GM12878 (cell line): ENCODE data around the gene KIAA1191. TPM values are rescaled to one million over a fixed set of nuclear protein-coding genes. Genes with fewer than 3 reads are reported as not detected.

Experiments used
- ATAC-seq: fragments of 200-7000 bp; cut with Tn5 transposase; 3 replicates; pipeline ENCODE4 v1.9.1; 2020; ENCODE audit warnings: mild to moderate bottlenecking, moderate library complexity
- BruUV-seq: library from RNA; stranded (reverse); fragments of 400-500 nt; replicated peaks from 2 replicates; lab custom pipeline; 2021; lab: Mats Ljungman, UMichigan
- CTCF ChIA-PET: fragments of 300-600 bp; sonication (Branson Sonifier 250); formaldehyde crosslinking; extraction: SDS; loops from one replicate; lab custom pipeline; 2021; ENCODE audit warnings: inconsistent platforms; lab: Yijun Ruan, JAX
- POLR2A ChIA-PET: fragments of 350-600 bp; formaldehyde crosslinking; extraction: SDS; loops from one replicate; lab custom pipeline; 2021; ENCODE audit warnings: inconsistent platforms; lab: Charles Lee
- RAD21 ChIA-PET: fragments of 300-600 bp; sonication (Branson Sonifier 250); formaldehyde crosslinking; loops from one replicate; lab custom pipeline; 2023; ENCODE audit warnings: antibody characterized with exemption; ENCODE audit not compliant: unreplicated experiment; lab: Charles Lee
- SMC1A ChIA-PET: fragments of 300-600 bp; sonication (Branson Sonifier 250); formaldehyde crosslinking; loops from one replicate; lab custom pipeline; 2023; ENCODE audit not compliant: unreplicated experiment, uncharacterized antibody; lab: Charles Lee
- DNase-seq: peaks from one replicate; pipeline ENCODE4 v3.0.0-alpha.2; 2011; ENCODE audit warnings: low read depth, low spot score
- FAIRE-seq: peaks from 3 replicates; lab custom pipeline; 2011; peaks lifted over from hg19 to GRCh38; lab: Jason Lieb, UNC
- H2AFZ ChIP-seq: 2 replicates; pipeline ENCODE4 v1.6.0; 2011; ENCODE audit warnings: low read depth, low read length, control low read depth; ENCODE audit not compliant: control insufficient read depth
- H3K27ac ChIP-seq: 2 replicates; pipeline ENCODE4 v1.5.1; 2011; ENCODE audit warnings: control low read depth; ENCODE audit not compliant: control insufficient read depth, insufficient read depth
- H3K27me3 ChIP-seq, 2 experiments: replicated peaks in 1 of 2; 2 replicates each; pipeline versions ENCODE4 v1.6.0 to v1.6.1; 2011; ENCODE audit warnings: low read length in 1 of 2; ENCODE audit not compliant: control insufficient read depth in 2 of 2, insufficient read depth in 2 of 2
- H3K36me3 ChIP-seq, 2 experiments: 2 replicates each; pipeline ENCODE4 v1.5.1; 2011; ENCODE audit warnings: low read length in 1 of 2; ENCODE audit not compliant: control insufficient read depth in 2 of 2, insufficient read depth in 2 of 2
- H3K4me1 ChIP-seq: 2 replicates; pipeline ENCODE4 v1.6.1; 2011; ENCODE audit warnings: mild to moderate bottlenecking, low read length, moderate library complexity, mixed read lengths; ENCODE audit not compliant: control insufficient read depth, insufficient read depth
- H3K4me2 ChIP-seq: 2 replicates; pipeline ENCODE4 v1.6.0; 2011; ENCODE audit warnings: control low read depth; ENCODE audit not compliant: control insufficient read depth, insufficient read depth
- H3K4me3 ChIP-seq: fragments of 200-600 bp; sonication (generic); 2 replicates; pipeline ENCODE4 v1.5.1; 2016
- H3K79me2 ChIP-seq: 2 replicates; pipeline ENCODE4 v1.6.0; 2011; ENCODE audit warnings: low read length; ENCODE audit not compliant: control insufficient read depth, insufficient read depth
- H3K9ac ChIP-seq: 2 replicates; pipeline ENCODE4 v1.8.0; 2011; ENCODE audit warnings: low read length, control low read depth, mixed read lengths; ENCODE audit not compliant: control insufficient read depth, insufficient read depth
- H3K9me3 ChIP-seq: replicated peaks from 3 replicates; pipeline ENCODE4 v1.5.1; 2011; ENCODE audit warnings: mild to moderate bottlenecking, low read length; ENCODE audit not compliant: control insufficient read depth, insufficient read depth
- H4K20me1 ChIP-seq: 2 replicates; pipeline ENCODE4 v1.6.0; 2011; ENCODE audit not compliant: control insufficient read depth, insufficient read depth
- ATF7 ChIP-seq: fragments of 450-650 bp; IDR thresholded peaks from 2 replicates; pipeline ENCODE4 v1.6.1; 2016; ENCODE audit warnings: low read depth, mild to moderate bottlenecking
- CREB1 ChIP-seq: IDR thresholded peaks from 2 replicates; pipeline ENCODE4 v1.6.1; 2012; ENCODE audit warnings: low read depth, mild to moderate bottlenecking, inconsistent platforms
- DPF2 ChIP-seq: fragments of 450-650 bp; IDR thresholded peaks from 2 replicates; pipeline ENCODE4 v1.6.1; 2017; ENCODE audit warnings: mild to moderate bottlenecking
- EZH2 ChIP-seq: IDR thresholded peaks from 2 replicates; pipeline ENCODE4 v1.6.1; 2012; ENCODE audit warnings: low read depth, mild to moderate bottlenecking, control low read depth, inconsistent platforms, low read length, borderline replicate concordance; ENCODE audit not compliant: control insufficient read depth
- FOXM1 ChIP-seq: IDR thresholded peaks from 2 replicates; pipeline ENCODE4 v1.6.1; 2012; ENCODE audit warnings: low read depth, mild to moderate bottlenecking, inconsistent platforms, low read length, moderate library complexity
- GABPA ChIP-seq: IDR thresholded peaks from 2 replicates; pipeline ENCODE4 v1.6.1; 2014; ENCODE audit warnings: antibody characterized with exemption, low read depth, mild to moderate bottlenecking, inconsistent platforms
- HDAC2 ChIP-seq: fragments of 200-600 bp; sonication (generic); IDR thresholded peaks from 2 replicates; pipeline ENCODE4 v1.6.1; 2017
- HDAC6 ChIP-seq: fragments of 200-600 bp; sonication (generic); IDR thresholded peaks from one replicate; pipeline ENCODE4 v1.8.0; 2017; ENCODE audit warnings: antibody characterized with exemption; ENCODE audit not compliant: unreplicated experiment
- HDGF ChIP-seq: fragments of 450-650 bp; IDR thresholded peaks from 2 replicates; pipeline ENCODE4 v1.6.1; 2016; ENCODE audit warnings: antibody characterized with exemption
- NRF1 ChIP-seq: conservative IDR thresholded peaks from 2 replicates; pipeline ENCODE4 v1.6.1; 2011; ENCODE audit warnings: mild to moderate bottlenecking, low read depth, low read length, improper control_type of control experiment
- RFX5 ChIP-seq: IDR thresholded peaks from 2 replicates; pipeline ENCODE4 v1.6.1; 2011; ENCODE audit warnings: low read depth, low read length, improper control_type of control experiment
- SMC3 ChIP-seq: IDR thresholded peaks from 2 replicates; pipeline ENCODE4 v1.6.1; 2011; ENCODE audit warnings: low read length, improper control_type of control experiment, borderline replicate concordance
- STAT1 ChIP-seq: fragments of 450-650 bp; conservative IDR thresholded peaks from 2 replicates; pipeline ENCODE4 v1.6.1; 2014; ENCODE audit warnings: antibody characterized with exemption, mild to moderate bottlenecking
- SUZ12 ChIP-seq: fragments of 200-600 bp; sonication (generic); IDR thresholded peaks from one replicate; pipeline ENCODE4 v1.6.1; 2018; ENCODE audit warnings: antibody characterized with exemption, mild to moderate bottlenecking; ENCODE audit not compliant: unreplicated experiment
- ZNF274 ChIP-seq: IDR thresholded peaks from one replicate; pipeline ENCODE4 v1.8.0; 2011; ENCODE audit not compliant: insufficient read length, insufficient read depth
- ZNF622 ChIP-seq: fragments of 450-650 bp; IDR thresholded peaks from 2 replicates; pipeline ENCODE4 v1.6.1; 2017; ENCODE audit warnings: mild to moderate bottlenecking, inconsistent platforms
- in situ Hi-C: fragments of 300-500 bp; cut with MboI; formaldehyde crosslinking; loops from 9 replicates; pipeline ENCODE4 v1.14.3; 2018; ENCODE audit warnings: mixed read lengths
- intact Hi-C: fragments of 100-400 bp; cut with micrococcal nuclease; formaldehyde crosslinking; loops from one replicate; pipeline ENCODE4 v1.14.2; 2022; ENCODE audit not compliant: unreplicated experiment
- polyA plus RNA-seq, 11 experiments: library from polyadenylated mRNA; depleted of rRNA in 4 of 11; unstranded in 6 of 11; stranded (reverse) in 5 of 11; fragments of >200 nt; fragmentation: Nextera tagmentation in 4 of 11; fragmentation: Illumina TruSeq in 1 of 11; extraction: Ambion mirVana in 4 of 11; extraction: Trizol in 1 of 11; gene quantifications; 1 replicate in 1 of 11; 2 replicates in 10 of 11; pipeline versions ENCODE4 v1.2.1 to v1.2.3, GENCODE V29; 2011 to 2016; ENCODE audit warnings: inconsistent platforms in 2 of 11, missing spikeins in 2 of 11, low read depth in 1 of 11
- total RNA-seq, 4 experiments: library from RNA; depleted of rRNA in 3 of 4; stranded (reverse); fragments of >200 nt in 3 of 4; fragmentation: Illumina TruSeq in 1 of 4; extraction: Trizol in 1 of 4; gene quantifications; 2 replicates each; pipeline versions ENCODE4 v1.2.1 to v1.2.3, GENCODE V29; 2013 to 2021
- TF ChIP-seq, protein P1 (sequence below): IDR thresholded peaks from 2 replicates; pipeline ENCODE4 v1.6.1; 2011; ENCODE audit warnings: low read depth, mild to moderate bottlenecking, low read length, moderate library complexity, borderline replicate concordance; ENCODE audit errors: extremely low read depth
- TF ChIP-seq, protein P2 (sequence below): IDR thresholded peaks from 2 replicates; pipeline ENCODE4 v1.6.1; 2012; ENCODE audit warnings: low read depth, low read length, improper control_type of control experiment
- TF ChIP-seq, protein P3 (sequence below): fragments of 450-650 bp; IDR thresholded peaks from 2 replicates; pipeline ENCODE4 v1.6.1; 2017; ENCODE audit warnings: mild to moderate bottlenecking, moderate library complexity

Gene KIAA1191
- total and polyA plus RNA-seq, 10 of the 15 experiments (the other 5 are each of a cell fraction or from before 2014, with no cell fraction given): 14.9 to 58.2 (median 31.8) TPM

DNA sequence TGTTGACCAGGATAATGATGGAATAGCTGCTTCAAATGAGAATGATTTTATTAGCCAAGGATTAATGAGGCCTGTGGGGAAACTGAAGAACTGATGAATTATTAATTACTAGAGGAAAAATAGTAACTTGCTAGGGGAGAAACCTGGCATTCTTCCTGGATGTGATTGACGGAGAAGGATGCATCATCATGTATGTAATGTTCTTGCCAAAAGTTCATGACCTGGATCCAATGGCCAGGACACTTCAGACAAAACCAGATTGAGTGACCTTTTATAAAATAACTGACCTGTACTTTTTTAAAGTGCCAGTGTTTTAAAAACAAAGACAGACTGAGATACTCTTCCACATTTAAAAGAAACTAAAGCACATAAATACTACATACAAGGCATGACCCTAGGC lies 23.7 kb downstream of the KIAA1191 start (continued):
- no peak for TF ChIP-seq NRF1
- TF ChIP-seq ZNF274: no peak
- TF ChIP-seq CREB1: no peak

DNA sequence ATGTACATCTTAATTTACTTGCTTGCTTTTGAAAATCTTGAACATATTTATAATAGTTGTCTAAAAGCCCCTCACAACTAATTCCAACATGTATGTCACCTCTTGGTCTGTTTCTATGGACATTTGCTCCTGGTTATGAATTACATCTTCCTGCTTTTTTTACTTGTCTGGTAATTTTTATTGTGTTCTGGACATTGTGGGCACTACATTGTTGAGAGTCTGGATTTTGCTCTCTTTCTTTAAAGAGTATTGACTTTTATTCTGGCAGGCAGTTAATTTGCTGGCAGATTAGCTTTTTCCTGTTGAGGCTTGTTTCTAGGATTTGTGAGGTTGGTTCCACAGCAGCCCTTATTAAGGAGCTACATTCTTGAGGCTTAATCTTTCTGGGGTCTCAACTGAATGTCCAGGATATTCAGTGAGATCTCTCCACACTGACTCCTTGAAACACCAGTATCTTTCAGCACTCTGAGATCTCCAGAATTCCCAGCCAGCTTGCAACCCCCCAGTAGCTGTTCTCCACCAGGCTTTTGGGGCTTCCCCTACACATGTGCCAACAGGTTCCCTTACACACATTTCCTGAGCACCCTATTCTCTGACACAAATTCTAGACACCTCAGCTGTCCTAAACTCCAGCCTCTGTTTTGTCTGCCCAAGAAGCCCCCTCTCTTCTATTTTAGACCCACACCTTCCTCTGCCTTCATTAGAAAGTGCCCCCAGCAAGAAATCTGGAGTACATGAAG lies 27.4 kb downstream of the KIAA1191 start:
- Histone ChIP-seq H2AFZ (no peak overlapping the region), H3K79me2 (no peaks in the 10 kb centered on the region), H3K9me3 (no peaks in the 10 kb centered on the region; the same call in 2 of the 3 replicates), H3K27me3 (no peaks in the 10 kb centered on the region), H3K36me3 (no peaks in the 10 kb centered on the region), H3K4me3 (no peak overlapping the region), H3K27ac (no peak overlapping the region), H3K9ac (no peak overlapping the region), H3K4me1 (no peaks in the 10 kb centered on the region), H3K4me2 (no peak overlapping the region), H4K20me1 (no peaks in the 10 kb centered on the region)
- BruUV-seq: no TSS peak
- RAD21 ChIA-PET: no interaction called here
- FAIRE-seq (no peak), DNase-seq (no peak), ATAC-seq (no peak)
- in situ Hi-C loops: no loop called here
- SMC1A ChIA-PET: no interaction called here
- CTCF ChIA-PET: interaction anchor here (0.8 kb wide), 1 partner anchor 57 kb away, joined by 3 read pairs; no protein-coding TSS in a partner anchor
- intact Hi-C loops: no loop called here
- POLR2A ChIA-PET: interaction anchor here (1.0 kb wide), 1 partner anchor 10 kb away, joined by 3 read pairs; no protein-coding TSS in a partner anchor
- no peak for TF ChIP-seq HDAC6
- no peak for TF ChIP-seq GABPA
- no peak for TF ChIP-seq RFX5
- no peak for TF ChIP-seq EZH2
- no peak for TF ChIP-seq DPF2
- TF ChIP-seq, protein P1, sequence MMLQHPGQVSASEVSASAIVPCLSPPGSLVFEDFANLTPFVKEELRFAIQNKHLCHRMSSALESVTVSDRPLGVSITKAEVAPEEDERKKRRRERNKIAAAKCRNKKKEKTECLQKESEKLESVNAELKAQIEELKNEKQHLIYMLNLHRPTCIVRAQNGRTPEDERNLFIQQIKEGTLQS: no peak
- no peak for TF ChIP-seq FOXM1
- TF ChIP-seq, protein P2, sequence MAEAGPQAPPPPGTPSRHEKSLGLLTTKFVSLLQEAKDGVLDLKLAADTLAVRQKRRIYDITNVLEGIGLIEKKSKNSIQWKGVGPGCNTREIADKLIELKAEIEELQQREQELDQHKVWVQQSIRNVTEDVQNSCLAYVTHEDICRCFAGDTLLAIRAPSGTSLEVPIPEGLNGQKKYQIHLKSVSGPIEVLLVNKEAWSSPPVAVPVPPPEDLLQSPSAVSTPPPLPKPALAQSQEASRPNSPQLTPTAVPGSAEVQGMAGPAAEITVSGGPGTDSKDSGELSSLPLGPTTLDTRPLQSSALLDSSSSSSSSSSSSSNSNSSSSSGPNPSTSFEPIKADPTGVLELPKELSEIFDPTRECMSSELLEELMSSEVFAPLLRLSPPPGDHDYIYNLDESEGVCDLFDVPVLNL: no peak
- TF ChIP-seq HDAC2: no peak
- no peak for TF ChIP-seq HDGF
- no peak for TF ChIP-seq SUZ12
- TF ChIP-seq, protein P3, sequence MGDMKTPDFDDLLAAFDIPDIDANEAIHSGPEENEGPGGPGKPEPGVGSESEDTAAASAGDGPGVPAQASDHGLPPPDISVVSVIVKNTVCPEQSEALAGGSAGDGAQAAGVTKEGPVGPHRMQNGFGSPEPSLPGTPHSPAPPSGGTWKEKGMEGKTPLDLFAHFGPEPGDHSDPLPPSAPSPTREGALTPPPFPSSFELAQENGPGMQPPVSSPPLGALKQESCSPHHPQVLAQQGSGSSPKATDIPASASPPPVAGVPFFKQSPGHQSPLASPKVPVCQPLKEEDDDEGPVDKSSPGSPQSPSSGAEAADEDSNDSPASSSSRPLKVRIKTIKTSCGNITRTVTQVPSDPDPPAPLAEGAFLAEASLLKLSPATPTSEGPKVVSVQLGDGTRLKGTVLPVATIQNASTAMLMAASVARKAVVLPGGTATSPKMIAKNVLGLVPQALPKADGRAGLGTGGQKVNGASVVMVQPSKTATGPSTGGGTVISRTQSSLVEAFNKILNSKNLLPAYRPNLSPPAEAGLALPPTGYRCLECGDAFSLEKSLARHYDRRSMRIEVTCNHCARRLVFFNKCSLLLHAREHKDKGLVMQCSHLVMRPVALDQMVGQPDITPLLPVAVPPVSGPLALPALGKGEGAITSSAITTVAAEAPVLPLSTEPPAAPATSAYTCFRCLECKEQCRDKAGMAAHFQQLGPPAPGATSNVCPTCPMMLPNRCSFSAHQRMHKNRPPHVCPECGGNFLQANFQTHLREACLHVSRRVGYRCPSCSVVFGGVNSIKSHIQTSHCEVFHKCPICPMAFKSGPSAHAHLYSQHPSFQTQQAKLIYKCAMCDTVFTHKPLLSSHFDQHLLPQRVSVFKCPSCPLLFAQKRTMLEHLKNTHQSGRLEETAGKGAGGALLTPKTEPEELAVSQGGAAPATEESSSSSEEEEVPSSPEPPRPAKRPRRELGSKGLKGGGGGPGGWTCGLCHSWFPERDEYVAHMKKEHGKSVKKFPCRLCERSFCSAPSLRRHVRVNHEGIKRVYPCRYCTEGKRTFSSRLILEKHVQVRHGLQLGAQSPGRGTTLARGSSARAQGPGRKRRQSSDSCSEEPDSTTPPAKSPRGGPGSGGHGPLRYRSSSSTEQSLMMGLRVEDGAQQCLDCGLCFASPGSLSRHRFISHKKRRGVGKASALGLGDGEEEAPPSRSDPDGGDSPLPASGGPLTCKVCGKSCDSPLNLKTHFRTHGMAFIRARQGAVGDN: no peak
- TF ChIP-seq SMC3: no peak
- no peak for TF ChIP-seq STAT1
- no peak for TF ChIP-seq ATF7
- no peak for TF ChIP-seq ZNF622
